GOT3 (cell line): ENCODE results near the gene SNORC.
"Not testable (repeated sequence)": the region's sequence is repeated elsewhere in the genome, so short reads cannot be mapped to it uniquely, and the experiment has no call there.

Experiments
- DNase-seq: peaks from one replicate; lab custom pipeline; 2025; ENCODE audit warnings: mixed read lengths; lab: John Stamatoyannopoulos, UW

SNORC gene

DNA sequence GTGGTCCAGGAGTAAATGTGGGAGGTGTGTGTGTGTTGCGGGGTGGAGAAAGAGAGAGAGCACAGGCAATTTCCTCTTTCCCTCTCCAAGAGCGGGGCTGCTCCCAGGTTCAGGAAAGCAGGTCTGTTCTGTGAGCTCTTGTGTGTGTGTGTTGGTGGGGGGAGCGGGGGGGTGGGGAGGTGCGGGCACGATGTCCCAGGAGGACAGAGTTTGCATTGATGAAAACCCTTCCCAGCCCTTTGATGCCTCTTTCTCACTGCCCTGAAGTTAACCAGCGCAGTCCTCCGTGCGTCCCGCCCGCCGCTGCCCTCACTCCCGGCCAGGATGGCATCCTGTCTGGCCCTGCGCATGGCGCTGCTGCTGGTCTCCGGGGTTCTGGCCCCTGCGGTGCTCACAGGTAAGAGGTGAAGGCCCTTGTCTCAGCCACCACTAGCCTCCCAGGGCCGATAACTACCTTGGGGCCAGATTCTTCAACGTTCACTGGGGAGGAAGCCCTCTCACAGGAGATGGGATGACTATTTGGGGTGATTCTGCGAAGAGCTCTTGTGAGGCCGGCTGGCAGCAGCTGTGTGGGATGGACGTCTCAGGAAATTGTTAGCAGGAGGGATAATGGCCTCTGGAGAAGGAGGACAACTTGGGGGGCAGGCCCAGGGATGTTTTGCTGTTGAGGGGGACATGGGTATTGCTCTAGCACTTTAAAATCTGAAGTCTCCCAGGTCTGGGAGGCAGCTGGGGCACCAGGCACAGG lies at the start of gene SNORC:
TSS of gene SNORC (plus strand) at position 247 of the 748 bp plus-strand sequence. CDS start at position 325, 78 bp downstream.
- no peak for DNase-seq

DNA sequence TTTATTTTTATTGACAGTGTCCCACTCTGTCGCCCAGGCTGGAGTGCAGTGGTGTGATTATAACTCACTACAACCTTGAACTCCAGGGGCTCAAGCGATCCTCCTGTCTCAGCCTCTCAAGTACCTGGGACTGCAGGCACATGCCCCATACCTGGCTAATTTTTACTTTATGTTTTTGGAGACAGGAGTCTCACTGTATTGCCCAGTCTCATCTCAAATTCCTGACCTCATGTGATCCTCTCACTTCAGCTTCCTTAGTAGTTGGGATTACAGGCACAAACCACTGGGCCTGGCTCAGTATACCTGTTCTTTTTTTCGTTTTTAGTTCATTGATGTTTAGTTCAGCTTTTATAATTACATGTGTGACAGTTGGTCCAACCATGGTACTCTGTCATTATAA lies 40.1 kb upstream of the SNORC start:
- no peak for DNase-seq

DNA sequence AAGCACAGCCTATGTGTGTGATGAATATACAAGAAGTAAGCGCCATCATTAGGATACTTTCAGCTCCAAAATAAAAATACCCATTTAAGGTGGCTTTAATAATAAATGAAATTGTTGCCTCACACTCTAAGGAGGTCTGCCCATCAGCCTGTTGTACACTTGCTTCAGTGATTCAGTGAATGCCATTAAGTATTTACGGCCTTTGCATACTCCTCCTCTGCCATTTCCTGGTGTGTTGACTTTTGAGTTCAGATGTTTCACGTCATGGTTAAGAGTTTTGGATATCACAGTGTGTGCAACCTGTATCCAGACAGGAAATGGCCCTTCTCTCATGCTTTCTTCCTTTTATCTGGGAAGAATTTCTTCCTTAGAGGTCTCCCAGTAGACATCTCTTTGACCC lies 38.6 kb upstream of the SNORC start:
- DNase-seq = no peak

DNA sequence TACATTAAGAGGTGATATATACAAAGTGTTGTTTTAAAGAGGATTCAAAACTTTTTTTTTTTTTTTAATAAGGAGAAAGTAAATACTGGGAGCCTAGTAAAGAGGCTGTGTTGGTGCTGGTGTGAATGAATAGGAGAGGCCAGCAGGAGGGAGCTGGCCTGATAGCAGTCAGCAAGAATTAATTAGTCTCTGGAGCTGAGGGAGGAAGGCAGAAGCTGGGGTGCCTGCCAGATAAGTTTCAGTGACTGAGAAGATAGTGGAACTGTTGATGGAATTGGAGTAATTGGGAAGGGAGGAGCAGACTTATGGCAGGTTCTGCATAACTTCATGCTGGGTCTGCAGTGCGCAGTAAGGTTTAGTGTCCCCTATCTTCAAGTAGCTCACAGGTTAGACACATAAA lies 36.2 kb upstream of the SNORC start:
- DNase-seq = no peak

DNA sequence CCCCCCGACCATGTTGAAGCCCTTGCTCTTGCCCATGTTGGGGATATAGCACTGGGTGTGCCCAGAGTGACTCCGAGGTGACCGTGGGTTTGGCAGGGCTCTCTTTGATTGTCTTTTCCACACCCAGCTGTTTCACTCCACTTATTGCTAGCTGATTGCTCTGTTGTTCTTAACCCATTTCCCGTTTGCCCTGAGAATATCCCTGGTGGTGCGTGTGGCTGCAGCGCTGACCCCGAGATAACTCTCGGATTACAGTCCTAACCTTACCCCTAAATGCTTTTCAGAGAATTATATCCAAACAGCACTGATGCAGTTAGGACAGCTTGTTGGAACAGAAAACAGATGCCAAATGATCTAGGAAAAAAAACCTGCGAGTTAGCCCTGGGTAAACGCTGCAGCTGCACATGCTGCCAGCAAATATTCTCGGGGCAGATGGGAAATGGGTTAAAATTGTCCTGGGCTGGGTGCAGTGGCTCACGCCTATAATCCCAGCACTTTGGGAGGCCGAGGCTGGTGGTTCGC lies 34.3 kb upstream of the SNORC start:
- no peak for DNase-seq

DNA sequence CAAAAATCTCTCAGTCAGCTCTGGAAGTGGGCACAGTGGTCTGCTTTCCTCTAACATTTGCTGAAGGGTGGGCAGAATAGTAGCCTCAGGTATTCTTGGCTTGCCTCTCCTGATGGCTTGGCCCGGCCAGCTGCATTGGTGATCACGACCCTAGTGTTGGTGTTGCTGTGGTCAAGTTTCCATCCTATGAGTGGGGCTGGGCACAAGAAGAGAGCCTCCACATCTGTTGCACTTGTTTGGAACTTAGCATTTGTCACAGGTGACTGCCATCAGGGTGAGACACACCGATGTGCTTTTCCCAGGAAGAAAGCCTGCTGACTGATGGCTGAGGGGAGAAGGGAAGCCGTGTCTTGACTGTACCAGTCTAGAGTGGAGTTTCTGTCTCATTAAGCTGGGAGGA lies 33.1 kb upstream of the SNORC start:
- no peak for DNase-seq

DNA sequence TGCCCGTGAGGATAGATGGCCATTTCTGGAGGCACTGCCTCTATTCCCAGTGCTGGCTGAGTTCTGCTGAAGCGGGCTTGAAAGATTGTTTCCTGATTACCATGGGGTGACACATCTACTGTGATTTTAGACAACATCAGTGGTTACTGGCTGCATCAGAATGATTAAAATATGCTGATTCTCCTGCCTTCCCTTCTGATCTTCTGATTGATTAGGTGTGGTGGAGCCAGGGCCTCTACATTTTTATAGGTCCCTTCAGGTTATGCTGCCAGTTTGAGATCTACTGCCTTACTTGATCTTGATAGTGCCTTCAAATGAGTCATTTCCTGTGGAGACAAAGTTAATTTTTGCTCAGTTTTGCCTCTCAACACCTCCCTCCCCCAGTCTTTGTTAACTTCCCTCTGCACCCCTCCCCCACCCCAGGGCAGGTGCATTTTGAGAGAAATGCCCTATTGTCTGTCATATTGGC lies 31.6 kb upstream of the SNORC start:
- DNase-seq = no peak

DNA sequence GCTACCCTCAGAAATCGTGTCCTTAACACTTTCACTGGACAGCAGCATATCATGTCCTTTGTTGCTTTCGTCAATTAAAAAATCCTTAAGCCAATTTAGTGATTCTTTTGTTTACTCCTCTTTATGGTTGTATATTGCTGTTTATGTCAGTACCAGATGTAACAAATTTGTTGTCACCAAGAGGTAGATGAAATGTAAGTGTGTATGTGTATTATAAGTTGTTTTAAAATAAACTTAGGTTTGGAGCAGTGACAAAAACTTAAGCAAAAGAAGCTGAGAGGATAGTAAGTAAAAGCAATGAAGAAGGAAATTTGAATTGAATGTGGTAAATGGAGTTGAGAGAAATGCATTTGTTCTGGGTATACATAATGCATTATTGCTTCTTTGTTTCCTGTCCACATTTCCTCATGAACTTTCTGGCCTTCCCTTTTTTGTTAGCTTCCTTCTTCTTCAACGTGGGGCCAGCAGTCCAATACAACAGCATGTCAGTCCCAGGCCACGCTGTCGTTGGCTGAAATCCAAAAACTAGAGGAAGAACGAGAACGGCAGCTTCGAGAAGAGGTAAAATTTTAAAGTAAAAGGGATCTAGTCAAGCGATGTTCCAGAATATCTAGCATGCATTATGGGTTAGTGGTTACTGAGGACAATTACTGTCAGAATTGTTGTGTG lies 30.5 kb upstream of the SNORC start:
- no peak for DNase-seq

DNA sequence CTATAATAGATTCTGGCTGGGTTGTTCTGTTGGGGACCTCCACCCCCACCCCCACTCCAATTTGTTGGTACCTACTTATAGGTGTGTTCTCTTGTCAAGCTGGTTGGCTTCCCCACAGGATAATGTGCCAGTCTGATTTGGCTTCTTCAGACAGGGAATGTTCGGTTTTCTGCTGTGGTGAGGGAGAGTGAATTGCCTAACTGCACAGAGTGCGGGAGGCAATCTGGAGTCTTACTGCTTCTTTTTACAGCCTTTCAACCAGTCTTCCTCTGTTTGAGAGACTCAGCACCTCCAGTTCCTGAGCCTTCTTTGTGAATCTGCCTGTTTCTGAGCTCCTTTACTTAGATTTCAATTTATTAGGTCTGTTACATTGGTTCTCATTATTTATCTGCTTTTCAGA lies 27.4 kb upstream of the SNORC start:
- DNase-seq = no peak

DNA sequence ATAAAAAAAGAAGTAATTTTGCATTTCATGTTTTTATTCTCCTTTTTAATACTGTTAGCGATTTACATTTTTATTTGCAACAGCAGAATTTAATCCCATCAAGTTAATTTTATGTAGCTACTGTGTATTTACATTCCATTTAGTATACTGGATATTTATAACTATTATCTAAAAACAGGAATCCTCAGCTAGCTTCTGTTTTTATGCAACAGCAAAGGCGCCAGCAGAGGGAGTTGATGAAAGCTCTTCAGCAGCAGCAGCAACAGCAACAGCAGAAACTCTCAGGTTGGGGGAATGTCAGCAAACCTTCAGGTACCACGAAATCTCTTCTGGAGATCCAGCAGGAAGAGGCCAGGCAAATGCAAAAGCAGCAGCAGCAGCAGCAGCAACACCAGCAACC lies 26.2 kb upstream of the SNORC start:
- DNase-seq = no peak

DNA sequence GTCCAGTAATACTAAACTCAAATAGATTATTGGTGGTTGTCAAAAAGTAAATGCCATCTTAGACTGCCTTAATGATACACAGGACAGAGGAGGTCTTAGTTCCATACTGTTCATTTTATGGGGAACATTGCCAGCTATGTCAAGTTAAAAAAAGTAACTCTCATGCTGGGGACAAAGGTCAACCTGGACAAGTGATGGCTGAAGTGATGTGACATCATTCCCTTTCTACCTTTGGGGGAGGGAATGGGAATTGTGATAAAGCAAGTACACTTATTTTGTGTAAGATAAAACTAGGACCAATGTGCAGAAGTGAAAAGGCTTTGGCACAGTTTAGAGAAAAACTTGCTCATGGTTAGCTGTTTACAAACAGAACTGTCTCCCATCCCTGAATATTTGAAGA lies 24.0 kb upstream of the SNORC start:
- no peak for DNase-seq

DNA sequence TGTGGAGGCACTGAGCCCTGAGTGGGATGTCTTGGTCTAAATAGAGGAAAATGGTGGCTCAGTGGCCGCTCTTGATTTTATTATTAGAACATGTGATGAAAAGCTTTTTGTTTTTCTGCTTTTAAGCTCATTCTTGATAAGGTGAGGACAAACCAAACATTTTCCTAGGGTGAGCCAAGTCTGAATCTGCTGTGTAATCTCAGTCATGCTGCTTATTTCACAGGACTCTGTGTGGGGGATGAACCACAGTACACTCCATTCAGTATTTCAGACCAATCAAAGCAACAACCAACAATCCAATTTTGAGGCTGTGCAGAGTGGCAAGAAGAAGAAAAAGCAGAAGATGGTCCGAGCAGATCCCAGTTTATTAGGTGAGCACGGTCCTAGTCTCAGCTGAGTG lies 20.0 kb upstream of the SNORC start:
- DNase-seq = no peak

DNA sequence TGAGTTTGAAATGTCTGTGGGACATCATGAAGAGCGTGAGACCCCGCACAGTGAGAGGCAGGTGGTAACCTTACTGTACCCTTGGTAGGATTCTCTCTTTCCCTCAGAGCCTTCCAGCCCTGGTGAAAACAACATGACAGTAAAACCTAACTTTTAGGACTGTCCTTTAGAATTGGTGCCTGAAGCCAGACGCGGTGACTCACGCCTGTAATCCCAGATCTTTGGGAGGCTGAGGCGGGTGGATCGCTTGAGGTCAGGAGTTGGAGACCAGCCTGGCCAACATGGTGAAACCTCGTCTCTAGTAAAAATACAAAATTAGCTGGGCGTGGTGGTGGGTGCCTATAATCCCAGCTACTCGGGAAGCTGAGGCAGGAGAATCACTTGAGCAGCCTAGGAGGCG lies 18.0 kb upstream of the SNORC start:
- not testable (repeated sequence) for DNase-seq

DNA sequence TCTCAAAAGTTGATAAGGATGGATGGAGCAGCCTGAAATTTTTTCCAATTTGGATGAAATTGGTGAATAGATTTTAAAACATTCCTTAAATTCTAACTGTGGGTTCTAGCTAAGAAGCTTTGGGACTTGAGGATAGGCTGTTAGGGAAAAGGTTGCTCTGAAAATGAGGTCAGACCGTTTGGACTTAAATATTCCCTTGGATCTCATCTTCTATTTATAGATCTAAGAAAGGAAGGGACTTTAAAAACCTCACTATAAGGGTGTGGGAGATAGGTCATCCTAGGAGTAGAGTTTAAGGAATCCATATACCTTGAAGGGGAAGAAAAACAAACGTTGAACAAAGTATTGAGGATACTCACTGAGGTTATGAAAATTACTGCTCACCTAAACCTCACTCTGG lies 17.4 kb upstream of the SNORC start:
- no peak for DNase-seq

DNA sequence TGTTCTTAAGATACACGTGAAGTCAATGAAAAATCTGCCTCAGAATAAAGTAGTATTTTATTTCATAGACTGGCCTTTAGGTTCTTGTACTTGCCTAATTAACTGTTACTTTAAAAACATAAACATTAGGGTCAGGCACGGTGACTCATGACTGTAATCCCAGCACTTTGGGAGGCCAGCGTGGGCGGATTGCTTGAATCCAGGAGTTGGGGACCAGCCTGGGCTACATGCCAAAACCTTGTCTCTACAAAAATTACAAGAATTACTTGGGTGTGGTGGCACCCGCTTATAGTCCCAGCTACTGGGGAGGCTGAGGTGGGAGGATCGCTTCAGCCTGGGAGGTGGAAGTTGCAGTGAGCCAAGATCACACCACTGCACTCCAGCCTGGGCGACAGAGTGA lies 16.0 kb upstream of the SNORC start:
- no peak for DNase-seq

DNA sequence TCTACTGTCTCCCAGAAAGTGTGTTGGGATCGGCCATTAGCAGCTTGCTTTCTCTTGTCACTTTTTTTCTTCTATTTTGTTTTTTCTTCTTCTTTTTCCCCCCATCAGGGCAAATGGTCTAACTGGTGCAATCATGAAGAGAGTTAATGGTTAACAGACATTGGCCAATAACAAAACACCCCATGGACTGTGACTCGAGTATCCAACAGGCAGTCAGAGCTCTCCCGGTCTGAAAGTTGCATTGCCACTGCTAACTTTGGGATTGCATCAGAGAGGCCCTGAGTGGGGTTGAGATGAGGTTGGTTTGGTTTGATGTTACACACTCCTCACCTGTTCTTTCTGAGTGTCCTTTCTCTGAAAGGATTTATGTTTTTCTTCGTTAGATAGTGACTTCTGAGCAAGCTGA lies 12.9 kb upstream of the SNORC start:
- DNase-seq = no peak

DNA sequence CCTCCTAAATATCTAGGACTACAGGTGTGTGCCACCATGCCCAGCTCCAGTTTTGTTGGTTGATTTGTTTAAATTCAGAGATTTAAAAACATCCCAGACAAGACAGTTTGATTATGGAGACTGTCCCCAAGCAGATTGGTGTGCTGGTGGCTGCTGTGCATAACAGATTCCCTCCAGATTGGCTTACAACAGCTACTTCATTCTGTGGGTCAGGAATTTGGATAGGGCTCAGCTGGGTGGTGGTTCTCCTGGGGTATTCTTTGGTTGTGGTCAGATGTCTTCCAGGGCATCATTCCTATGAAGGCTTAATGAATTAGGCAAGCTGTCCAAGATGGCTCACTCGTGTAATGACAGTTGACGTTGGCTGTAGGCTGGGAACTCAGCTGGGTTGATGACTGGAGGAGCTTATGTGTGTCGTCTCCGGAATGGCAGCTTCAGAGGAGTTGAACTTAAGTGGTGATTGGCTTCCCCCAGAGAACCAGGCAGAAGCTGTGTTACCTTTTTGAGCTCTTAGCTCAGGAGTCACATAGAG lies 10.6 kb upstream of the SNORC start:
- DNase-seq = no peak

DNA sequence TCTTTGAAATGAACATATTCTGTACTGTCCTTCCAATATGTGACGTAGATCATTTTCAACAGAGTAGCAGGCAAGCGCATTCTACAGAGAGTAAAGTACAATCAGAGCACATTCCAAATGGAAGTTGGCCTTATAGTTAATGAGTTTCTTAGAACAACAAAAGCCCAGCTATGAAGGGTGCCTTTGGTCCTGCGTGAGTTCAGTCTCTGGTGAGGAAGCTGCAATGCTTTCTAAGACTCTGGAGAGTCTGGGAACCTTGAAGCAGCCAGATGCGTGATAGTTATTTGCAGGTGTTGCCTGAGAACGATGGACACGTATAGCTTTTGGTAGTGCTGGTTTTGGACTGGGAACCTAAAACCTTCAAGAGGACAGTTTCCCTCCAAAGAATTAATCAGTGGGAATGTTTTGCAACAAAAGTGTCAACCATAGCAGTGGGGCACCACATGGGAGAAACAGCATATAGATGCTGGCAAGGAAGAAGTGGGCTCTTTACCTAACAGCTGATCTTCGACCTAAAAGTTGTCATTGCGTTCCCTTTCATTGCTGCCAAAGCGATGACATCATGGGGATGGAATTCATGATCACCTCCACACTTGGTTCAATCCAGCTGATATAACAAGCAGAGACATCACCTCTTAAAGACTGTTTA lies 9.3 kb upstream of the SNORC start:
- DNase-seq = no peak

DNA sequence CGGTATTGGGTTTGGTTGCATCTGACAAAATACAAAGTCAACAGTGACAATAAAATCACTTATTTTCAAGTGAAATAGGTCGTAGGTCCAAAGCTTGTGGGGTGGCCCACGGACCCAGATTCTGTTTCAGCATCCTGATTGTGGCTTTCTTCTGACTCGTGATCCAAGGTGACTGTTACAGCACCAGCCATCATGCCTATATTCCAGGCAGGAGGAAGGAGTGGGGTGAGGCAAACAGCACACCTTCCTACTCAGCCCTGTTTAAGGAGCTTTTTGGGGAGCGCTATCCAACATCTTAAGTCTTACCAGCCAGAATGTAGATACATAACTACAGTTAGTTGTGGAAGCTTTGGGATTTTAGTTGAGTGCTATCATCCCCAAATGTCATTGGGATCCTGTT lies 8.7 kb upstream of the SNORC start:
- no peak for DNase-seq

DNA sequence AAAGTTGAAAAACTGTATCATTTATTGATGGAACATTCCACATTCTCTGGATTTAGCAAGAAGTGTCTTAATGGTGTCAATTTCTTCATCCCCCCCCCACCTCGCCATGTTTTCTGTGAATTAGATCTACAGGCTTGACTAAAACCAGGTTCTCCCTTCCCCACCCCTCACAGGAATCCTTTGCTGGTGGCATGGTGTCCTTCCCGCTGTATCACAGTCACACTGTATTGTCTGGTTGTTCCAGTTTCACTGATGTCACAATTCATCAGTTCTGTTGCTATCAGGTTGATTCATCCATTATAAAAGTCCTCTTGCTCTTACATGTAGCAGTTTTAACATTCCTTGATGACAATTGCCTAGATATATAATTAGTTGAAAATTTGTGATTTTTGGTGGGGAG lies 6.1 kb upstream of the SNORC start:
- no peak for DNase-seq

DNA sequence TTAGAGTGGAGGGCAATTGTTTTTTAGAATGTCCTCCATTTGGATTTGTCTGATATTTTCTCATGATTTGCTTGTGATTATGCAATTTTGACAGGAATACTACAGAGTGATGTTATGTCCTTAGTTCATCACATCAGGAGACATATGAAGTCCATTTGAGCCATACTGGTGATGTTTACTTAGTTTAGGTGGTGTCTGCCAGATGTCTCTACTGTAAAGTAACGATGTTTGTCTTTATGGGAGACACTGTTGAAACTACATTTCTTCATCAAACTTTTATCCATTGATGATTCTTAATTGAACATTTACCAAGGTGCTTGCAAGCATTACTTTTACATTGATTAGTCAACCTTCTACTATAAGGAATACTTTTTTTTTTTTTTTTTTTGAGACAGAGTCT lies 4.9 kb upstream of the SNORC start:
- no peak for DNase-seq

DNA sequence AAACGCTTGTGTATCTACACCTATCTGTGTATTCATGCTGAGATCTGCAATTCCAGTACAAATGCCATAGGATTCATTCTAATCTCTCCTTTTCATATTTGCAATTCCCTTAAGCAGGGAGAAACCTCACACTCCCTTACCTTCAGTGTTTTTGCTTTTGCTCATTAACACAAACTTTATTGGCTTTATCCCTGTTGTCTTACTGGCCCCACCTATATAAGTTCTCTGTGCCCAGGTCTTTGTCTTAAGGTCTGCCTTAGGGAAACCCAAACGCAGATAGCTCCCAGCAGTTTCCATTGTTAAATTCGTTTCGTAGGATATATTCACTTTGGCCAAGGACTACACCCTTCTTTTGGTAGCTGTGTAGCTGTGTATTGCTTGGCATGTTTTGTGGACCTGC lies 4.0 kb upstream of the SNORC start:
- DNase-seq = no peak
